Smooth muscle cell (in vitro differentiated cells): ENCODE measurements around the gene CHMP1B. TPM values are rescaled to one million over a fixed set of nuclear protein-coding genes. Genes with fewer than 3 reads are reported as not detected.
"Not testable (repeated sequence)": the region's sequence is repeated elsewhere in the genome, so short reads cannot be mapped to it uniquely, and the experiment has no call there.

ENCODE experiments used
- DNase-seq: peaks from one replicate; lab custom pipeline; 2025; ENCODE audit not compliant: unreplicated experiment; lab: John Stamatoyannopoulos, UW
- H2AFZ ChIP-seq: fragments of 200-600 bp; sonication (generic); 2 replicates; pipeline ENCODE4 v1.6.0; 2016; ENCODE audit warnings: antibody characterized with exemption, low read depth, mild to moderate bottlenecking
- H3F3A ChIP-seq: fragments of 200-600 bp; sonication (generic); 2 replicates; pipeline ENCODE4 v1.6.0; 2017; ENCODE audit warnings: antibody characterized with exemption, low read depth
- H3K27ac ChIP-seq: fragments of 200-600 bp; sonication (generic); 2 replicates; pipeline ENCODE4 v1.5.1; 2016; ENCODE audit warnings: low read depth, mild to moderate bottlenecking
- H3K27me3 ChIP-seq: fragments of 200-600 bp; sonication (generic); 2 replicates; pipeline ENCODE4 v1.6.1; 2016; ENCODE audit warnings: low read depth, mild to moderate bottlenecking
- H3K36me3 ChIP-seq: fragments of 200-600 bp; sonication (generic); 2 replicates; pipeline ENCODE4 v1.5.1; 2016; ENCODE audit warnings: low read depth
- H3K4me1 ChIP-seq: fragments of 200-600 bp; sonication (generic); 2 replicates; pipeline ENCODE4 v1.5.1; 2016; ENCODE audit warnings: low read depth
- H3K4me2 ChIP-seq: fragments of 200-600 bp; sonication (generic); 2 replicates; pipeline ENCODE4 v1.6.0; 2016; ENCODE audit warnings: mild to moderate bottlenecking
- H3K4me3 ChIP-seq: fragments of 200-600 bp; sonication (generic); 2 replicates; pipeline ENCODE4 v1.5.1; 2016; ENCODE audit warnings: mild to moderate bottlenecking
- H3K79me2 ChIP-seq: fragments of 200-600 bp; sonication (generic); 2 replicates; pipeline ENCODE4 v1.6.0; 2016; ENCODE audit warnings: low read depth, mild to moderate bottlenecking
- H3K9ac ChIP-seq: fragments of 200-600 bp; sonication (generic); 2 replicates; pipeline ENCODE4 v1.6.0; 2016; ENCODE audit warnings: low read depth
- H3K9me3 ChIP-seq: fragments of 200-600 bp; sonication (generic); replicated peaks from 2 replicates; pipeline ENCODE4 v1.5.1; 2016; ENCODE audit warnings: low read depth
- H4K20me1 ChIP-seq: fragments of 200-600 bp; sonication (generic); 2 replicates; pipeline ENCODE4 v1.6.0; 2016; ENCODE audit warnings: low read depth
- CTCF ChIP-seq: fragments of 200-600 bp; sonication (generic); IDR thresholded peaks from 2 replicates; pipeline ENCODE4 v1.5.1; 2017; ENCODE audit warnings: borderline replicate concordance, mild to moderate bottlenecking, antibody characterized with exemption; ENCODE audit not compliant: insufficient read depth, poor library complexity, severe bottlenecking
- WGBS: methylation state at CpG from one replicate; pipeline ENCODE4 v1.1.7; 2016; ENCODE audit warnings: low lambda C conversion rate; 5-methylcytosine and 5-hydroxymethylcytosine counted together
- polyA plus RNA-seq: library from polyadenylated mRNA; unstranded; fragments of >200 nt; fragmentation: Nextera tagmentation; extraction: Ambion mirVana; gene quantifications from 2 replicates; pipeline ENCODE4 v1.2.1, GENCODE V29; 2016
- total RNA-seq: library from RNA; depleted of rRNA; stranded (reverse); fragments of >200 nt; gene quantifications from 2 replicates; pipeline ENCODE4 v1.2.3, GENCODE V29; 2014

The CHMP1B gene
- total and polyA plus RNA-seq, 2 experiments from 2014 or later, result 35.6 to 54.6 TPM

- Histone ChIP-seq H3K4me3 (no peak overlapping the region), H3K36me3 (no peaks in the 10 kb centered on the region), H2AFZ (no peak overlapping the region), H3K27me3 (no peaks in the 10 kb centered on the region), H4K20me1 (no peaks in the 10 kb centered on the region), H3F3A (no peaks in the 10 kb centered on the region), H3K9ac (no peak overlapping the region), H3K9me3 (no peaks in the 10 kb centered on the region), H3K4me2 (no peak overlapping the region), H3K27ac (peak overlapping the region; percentile 45), H3K4me1 (no peaks in the 10 kb centered on the region), H3K79me2 (no peaks in the 10 kb centered on the region)
- DNase-seq, result no peak
- 79% methylated on average over 2 of the region's 2 CpGs for WGBS
- no peak for TF ChIP-seq CTCF
Observed at GRCh38 chr18:11888726-11889125, 37.5 kb downstream of the CHMP1B start.

GRCh38 chr18:11889284-11889683 is 38.1 kb downstream of the CHMP1B start:
- DNase-seq, result no peak
- no peaks in the 10 kb centered on the region for H3K9me3 ChIP-seq
- no peak overlapping the region for H3K4me2 ChIP-seq
- 87% methylated on average over 5 of the region's 5 CpGs for WGBS
- no peak overlapping the region for H2AFZ ChIP-seq
- H3K9ac ChIP-seq, result no peak overlapping the region
- no peaks in the 10 kb centered on the region for H3K79me2 ChIP-seq
- H3K27ac ChIP-seq, result peak overlapping the region; percentile 45
- H4K20me1 ChIP-seq, result no peaks in the 10 kb centered on the region
- H3K4me1 ChIP-seq, result no peaks in the 10 kb centered on the region
- no peaks in the 10 kb centered on the region for H3K36me3 ChIP-seq
- no peak overlapping the region for H3K4me3 ChIP-seq
- H3F3A ChIP-seq, result no peaks in the 10 kb centered on the region
- TF ChIP-seq CTCF, result no peak
- no peaks in the 10 kb centered on the region for H3K27me3 ChIP-seq

GRCh38 chr18:11891737-11892136 is 40.5 kb downstream of the CHMP1B start:
- Histone ChIP-seq H3K4me1 (no peaks in the 10 kb centered on the region), H3K9me3 (no peaks in the 10 kb centered on the region), H3K4me2 (no peak overlapping the region), H3F3A (no peaks in the 10 kb centered on the region), H2AFZ (no peak overlapping the region), H3K36me3 (no peaks in the 10 kb centered on the region), H3K27me3 (no peaks in the 10 kb centered on the region), H3K4me3 (no peak overlapping the region), H3K27ac (no peak overlapping the region), H4K20me1 (no peaks in the 10 kb centered on the region), H3K79me2 (no peaks in the 10 kb centered on the region), H3K9ac (no peak overlapping the region)
- WGBS, result 98% methylated on average over 9 of the region's 9 CpGs
- TF ChIP-seq CTCF, result no peak
- no peak for DNase-seq

- not testable (repeated sequence) for H3K9ac ChIP-seq, H2AFZ ChIP-seq, H3K4me2 ChIP-seq, H3K79me2 ChIP-seq, DNase-seq, H3K4me1 ChIP-seq, H4K20me1 ChIP-seq, H3K9me3 ChIP-seq, H3K27me3 ChIP-seq, H3F3A ChIP-seq, H3K36me3 ChIP-seq, H3K27ac ChIP-seq, H3K4me3 ChIP-seq
- WGBS, result 95% methylated on average over 7 of the region's 7 CpGs
Observed at GRCh38 chr18:11892438-11892837, 41.2 kb downstream of the CHMP1B start.
